HG03108 (cell line): ENCODE data around the gene PIGM.
A peak's percentile ranks its signal among the peaks of the same experiment; 100 is the strongest.

Experiments
- ATAC-seq: cut with Tn5 transposase; IDR thresholded peaks from one replicate; pipeline ENCODE4 v1.9.1; 2021; ENCODE audit warnings: moderate library complexity; ENCODE audit not compliant: unreplicated experiment

Gene PIGM

GRCh38 chr1:160031365-160032164, at the start of gene PIGM:
TSS of gene PIGM (minus strand) at chr1:160031990. CDS start at chr1:160031739, 251 bp downstream.
- peak; percentile 96 for ATAC-seq

DNA sequence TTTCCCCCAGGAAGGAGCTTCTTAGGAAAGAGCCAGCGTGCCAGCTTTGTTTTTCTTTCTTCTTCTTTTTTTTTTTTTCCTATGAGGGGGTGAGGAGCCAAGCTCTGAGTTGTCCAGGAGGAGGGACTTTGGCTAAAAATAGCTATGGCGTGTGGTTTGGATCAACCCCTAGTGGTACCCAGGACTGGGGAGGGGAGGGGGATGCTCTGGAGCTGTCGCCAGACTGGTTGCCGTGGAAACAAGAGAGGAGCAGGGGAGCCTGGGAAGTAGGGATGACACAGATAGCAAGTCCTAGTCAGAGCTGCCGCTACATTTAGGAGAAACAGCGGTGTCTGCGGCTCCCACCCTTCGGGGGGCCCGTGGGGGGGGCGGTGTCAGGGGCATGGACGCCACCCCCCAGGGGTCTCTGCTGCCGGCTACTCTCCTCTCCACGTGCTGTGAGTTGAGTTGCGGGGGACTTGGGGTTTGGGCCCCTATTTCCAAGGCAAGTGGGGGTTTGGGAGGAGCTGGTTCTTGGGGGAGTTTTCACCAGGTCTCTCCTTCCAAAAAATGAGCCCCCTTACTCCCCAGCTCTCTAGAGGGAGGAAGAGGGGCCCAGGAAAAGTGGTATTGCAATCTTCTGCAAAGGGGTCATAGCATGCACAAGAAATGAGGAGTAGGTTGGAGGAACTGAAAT, 49.6 kb upstream of the PIGM start, which contains the start of gene KCNJ9:
KCNJ9 (plus strand) TSS at position 278 of the 676 bp plus-strand sequence. CDS start 2,493 bp downstream, outside the sequence.
- no peak for ATAC-seq

DNA sequence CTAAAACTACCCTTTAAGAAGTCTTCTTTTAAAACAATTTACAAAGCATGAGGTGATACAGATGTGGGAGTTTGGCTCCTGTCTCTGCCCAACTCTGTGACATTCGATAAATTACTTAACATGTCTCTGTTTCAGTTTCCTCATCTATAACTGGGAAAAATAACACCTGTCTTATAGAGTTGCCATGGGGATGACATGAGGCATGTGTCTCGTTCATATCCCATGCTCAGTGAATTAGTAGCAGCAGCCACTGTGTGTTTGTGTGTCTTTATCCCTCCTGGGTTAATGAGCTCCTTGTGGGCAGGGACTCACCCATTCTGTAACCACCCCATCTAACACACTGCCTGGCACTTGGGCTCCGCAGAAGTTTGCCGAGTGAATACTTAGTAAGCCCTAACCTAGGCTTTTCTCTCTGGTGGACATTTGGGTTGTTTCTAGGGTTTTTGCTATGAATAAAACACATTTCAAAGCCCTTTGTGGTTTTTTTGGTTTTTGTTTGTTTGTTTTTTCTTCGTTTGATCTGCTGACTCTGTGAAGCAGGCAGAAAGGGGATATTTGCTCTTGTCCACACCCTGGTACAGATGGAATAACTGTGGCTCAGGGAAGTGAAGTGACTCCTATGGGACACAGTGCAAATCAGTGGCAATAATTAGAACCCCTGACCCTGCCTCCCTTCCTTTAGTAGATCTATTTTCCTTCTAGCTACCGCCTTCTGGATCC, 48.8 kb upstream of the PIGM start:
- no peak for ATAC-seq

- no peak for ATAC-seq
Observed at GRCh38 chr1:160079448-160079847, 47.7 kb upstream of the PIGM start.

DNA sequence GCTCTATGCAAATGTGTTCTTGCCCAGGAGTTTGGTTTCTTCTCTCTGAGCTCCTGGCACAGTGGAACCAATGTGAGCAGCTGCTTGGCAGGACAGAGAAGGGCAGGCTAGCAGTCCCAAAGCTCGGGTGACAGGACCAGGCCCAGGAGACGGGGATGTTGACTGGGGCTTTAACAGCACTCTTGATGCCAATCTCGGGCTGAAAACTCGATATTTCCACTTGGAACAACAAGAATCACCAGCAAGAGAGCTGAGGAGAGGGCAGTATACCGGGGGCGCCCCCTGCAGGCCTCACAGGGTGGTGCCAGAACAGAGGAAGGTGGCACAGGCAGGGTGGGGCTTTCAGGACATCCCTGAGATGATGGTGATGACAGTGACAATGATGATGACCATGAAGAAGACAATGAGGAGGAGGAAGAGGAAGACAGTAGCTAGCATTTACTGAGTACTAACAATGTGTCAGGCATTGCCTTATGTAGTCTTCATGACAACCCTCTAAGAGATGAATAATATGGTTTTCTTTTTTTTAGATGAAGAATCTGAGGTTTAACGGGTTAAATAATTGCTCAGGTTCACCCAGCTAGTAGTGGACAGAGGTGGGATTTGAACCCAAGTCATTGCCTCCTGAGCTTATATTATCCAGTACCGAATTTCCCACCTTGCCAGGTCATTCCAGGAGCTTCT, 46.9 kb upstream of the PIGM start:
- ATAC-seq = no peak

DNA sequence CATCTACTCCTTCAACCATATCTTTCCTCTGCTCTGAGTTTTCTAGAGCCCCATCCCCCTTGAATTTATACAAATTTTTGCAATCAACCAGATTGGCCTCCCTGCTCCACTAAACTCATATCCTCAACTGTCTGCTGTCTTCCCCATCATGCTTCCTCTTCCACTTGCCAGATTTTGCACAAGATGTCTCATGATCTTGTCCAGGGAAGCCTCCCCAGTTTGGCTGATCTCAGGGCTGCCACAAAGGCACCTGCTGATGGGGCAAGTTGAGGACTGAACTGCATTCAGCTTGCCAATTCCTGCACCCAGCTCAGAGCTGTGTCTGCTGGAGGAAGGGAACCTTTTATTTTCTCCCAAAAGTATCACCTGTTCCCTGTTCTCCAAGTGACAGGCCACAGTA, 45.7 kb upstream of the PIGM start:
- ATAC-seq = no peak

GRCh38 chr1:160076295-160076694, 44.5 kb upstream of the PIGM start:
- ATAC-seq = no peak

DNA sequence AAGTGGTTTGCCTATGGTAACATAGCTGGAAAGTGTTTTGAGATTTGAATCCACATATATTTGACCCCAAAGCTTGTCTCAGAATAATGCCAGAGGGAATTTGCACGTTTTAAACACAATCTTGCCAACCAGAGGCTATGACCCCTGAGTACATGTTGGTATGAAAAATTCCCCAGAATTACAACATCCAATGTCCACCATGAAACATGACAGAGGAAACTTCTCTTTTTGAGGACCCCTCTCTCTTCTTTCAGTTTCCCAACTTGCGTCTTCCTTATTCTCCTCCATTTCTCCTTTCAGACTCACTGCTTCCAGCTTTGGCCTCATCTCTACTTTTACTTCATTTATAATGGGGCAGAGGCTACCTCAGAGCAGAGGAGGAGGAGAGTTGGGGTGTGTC, 44.0 kb upstream of the PIGM start:
- no peak for ATAC-seq

DNA sequence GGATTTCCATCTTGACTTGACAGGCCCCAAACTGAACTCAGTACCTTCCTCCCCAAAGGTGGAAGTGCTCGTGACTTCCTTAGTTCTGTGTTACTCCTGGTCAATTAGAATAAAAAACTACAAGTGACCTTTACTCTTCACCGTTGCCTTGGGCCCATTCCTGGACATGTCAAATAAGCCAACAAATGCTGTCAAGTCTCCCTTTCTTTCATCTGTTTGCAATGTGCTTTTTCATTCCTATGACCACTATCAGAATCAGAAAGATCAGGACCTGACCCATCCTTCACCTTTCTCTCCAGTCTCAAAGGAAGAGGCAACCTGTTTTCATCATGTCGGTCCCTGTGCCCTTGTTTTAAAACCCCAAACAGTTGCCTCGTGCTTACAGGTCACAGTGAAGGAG, 43.1 kb upstream of the PIGM start:
- ATAC-seq = no peak

DNA sequence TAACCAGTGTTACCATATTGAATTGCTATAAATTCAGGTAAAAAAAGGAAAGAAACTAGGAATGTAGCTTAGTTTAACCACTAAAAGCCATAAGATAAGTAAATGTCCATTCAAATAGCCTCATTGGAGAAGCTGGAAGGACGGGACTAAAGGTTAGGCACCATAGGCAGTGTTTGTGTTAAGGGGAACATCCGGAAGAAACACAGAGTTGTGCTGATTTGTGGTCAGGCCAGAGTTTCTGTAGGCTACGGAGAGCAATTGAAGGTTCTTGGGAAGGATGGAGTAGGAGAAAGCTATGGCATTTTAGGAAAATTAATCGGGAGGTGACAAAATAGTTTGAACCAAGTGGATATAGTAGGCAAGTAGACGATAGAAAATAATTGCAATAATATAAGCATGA, 39.5 kb upstream of the PIGM start:
- ATAC-seq = no peak

DNA sequence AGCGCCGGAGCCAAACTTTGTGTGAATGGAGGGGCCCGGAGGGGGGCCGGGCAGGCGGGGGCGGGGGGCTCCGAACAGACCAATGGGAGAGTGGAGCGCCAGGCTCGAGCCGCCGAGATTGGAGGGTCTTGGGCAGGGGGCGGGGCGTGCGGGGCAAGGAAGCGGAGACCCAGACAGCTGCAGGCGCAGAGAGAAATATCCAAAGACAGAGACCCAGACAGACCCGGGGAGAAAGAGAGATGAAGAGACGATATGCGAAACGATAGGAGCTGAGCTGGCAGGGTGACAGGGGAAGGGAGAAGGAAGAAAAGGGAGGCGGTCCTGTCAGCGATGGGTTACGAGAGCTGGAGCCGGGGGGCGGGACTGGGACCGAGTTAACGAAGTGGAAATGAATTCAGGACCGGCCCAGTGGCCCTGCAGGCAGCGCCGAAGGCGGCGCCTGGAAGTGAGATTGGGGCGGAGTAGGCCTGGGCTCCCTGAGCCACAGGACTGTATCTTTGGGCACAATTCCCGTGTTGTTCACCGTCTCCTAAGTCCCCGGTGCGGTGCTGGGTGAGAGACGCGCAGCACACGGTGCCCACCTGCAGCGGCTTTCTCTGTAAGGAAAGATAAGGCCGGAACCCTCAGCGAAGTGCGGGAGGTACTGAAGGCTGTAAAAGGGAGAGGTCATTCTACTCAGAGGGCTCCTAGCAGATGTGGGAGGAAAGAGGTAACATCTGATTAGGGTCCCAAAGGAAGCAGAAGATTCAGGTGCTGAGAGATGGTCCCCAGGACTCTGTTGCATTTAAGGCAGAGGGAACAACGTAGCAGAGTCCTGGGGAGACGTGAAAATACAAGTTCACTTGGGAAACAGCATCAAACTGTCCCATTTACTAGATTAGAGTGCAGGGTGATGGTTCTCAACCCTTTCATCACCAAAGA, 38.7 kb upstream of the PIGM start:
- peak; percentile 35 for ATAC-seq

DNA sequence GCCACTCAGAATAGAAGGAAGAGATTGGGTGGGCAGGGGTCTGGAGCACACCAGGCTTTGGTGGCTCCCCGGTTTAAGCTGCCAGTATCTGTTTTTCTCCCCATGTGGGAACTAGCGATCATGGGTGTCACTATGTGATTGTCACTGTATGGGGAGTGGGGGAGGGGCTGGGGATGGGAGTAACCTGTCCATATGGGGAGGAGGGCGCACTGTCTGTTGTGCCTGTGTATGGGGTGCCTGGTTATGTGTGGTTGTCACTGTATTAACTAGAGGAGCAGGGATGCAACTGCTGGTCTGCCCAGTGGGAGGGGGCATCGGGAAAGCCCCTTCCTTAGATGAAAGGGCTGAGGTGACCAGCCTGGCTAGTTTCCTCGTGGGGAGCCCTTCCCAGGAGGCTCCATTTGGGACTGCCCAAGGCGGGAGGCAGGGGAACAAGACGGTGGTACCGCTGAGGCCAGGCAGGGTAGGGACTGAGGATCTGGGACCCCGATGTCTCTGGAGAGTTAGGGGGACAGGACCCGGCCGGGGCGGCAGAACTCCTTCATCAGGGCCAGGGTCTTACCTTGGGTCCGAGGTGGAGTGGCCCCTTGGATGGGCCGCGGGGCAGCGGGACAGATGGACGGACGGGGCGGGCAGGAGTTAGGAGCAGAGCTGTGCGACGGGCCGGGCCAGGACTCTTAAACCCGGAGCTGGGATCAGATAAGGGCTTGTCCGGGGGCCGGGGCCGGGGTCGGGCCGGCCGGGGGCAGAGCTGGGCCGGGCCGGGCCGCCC, 37.9 kb upstream of the PIGM start, which contains the start of gene KCNJ10:
KCNJ10 (minus strand) TSS at position 701 of the 772 bp plus-strand sequence. CDS start 27,628 bp downstream, outside the sequence.
- no peak for ATAC-seq

GRCh38 chr1:160068225-160068624, 36.4 kb upstream of the PIGM start:
- no peak for ATAC-seq

DNA sequence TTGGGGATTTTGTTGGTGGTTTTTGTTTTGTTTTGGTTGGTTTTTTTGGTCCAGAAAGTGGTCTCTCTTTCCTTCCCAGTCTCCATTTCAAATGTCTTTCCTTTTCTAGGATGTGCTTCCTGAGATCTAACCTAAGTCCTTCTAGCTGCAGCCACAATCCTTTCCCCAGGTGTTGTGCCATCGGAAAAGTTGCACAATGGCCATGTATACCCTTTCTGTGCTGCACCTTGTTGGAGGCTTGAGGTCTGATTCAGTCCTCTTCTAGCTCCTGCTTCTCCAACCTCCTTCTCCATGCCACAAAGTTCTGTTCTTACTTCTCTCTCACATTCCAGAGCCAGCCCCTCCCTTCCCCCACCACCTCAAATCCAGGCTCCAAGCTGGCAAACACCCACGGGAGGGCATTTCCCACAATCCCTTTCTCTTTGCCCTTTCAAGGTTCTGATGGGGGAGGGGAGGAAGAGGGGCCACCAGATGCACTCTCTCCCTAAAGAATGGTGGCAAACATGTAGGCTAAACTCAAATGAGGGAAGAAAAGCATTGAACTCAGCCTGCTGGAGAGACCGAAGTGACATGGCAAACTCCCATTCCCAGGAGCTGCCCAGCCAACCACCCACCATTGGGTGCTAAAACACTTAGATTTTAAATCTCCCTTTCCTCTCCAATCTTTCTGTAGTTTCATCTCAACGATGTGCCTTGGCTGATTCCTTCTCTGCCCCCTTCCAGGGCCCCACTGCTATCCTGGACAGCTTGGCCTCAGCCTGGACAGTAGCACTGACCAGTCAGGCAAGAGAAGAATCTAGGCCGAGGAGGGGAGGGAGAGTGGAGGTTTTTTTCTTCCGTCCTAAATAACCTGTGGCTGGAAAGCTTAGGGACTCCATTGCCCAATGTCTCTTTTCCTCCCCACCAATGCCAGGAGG, 35.3 kb upstream of the PIGM start:
- ATAC-seq = no peak

GRCh38 chr1:160064746-160065145, 33.0 kb upstream of the PIGM start:
- no peak for ATAC-seq

DNA sequence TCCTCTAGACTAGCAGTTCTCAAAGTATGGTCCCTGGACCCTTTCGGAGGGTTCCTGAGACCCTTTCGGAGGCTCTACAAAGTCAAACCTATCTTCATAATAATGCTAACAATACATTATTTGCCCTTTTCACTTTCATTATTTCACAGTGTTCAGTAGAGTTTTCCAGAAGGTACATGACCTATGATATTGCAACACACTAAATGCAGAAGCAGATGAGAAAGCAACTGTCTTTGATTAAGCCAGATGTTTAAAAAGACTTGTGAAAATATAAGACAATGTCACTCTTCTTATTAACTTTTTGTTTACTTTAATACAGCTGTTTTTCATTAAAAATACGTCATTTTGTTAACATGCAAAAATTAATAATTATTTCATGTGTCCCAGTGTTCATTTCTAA, 32.4 kb upstream of the PIGM start:
- no peak for ATAC-seq

- no peak for ATAC-seq
Observed at GRCh38 chr1:160063176-160063575, 31.4 kb upstream of the PIGM start.

- ATAC-seq = no peak
Observed at GRCh38 chr1:160062230-160062532, 30.4 kb upstream of the PIGM start.
